ENCODE results near the gene WSCD2.
A peak's percentile ranks its signal among the peaks of the same experiment; 100 is the strongest.

Gene WSCD2

GRCh38 chr12:108129017-108129812 is at the start of gene WSCD2:
TSS of gene WSCD2 (plus strand) at chr12:108129288. CDS start at chr12:108195833, 66,545 bp downstream.
- H3K27ac ChIP-seq (ENCODE audit: poor library complexity, severe bottlenecking), result no peak within 1 kb of the TSS
- peaks cover 47% of the 10 kb centered on the region for H3K27me3 ChIP-seq (ENCODE audit: insufficient read depth, poor library complexity, severe bottlenecking)
- H3K4me1 ChIP-seq (ENCODE audit: insufficient read depth, poor library complexity, severe bottlenecking), result no peaks in the 10 kb centered on the region
- DNase-seq (ENCODE audit: low spot score) (no peak), ATAC-seq (ENCODE audit: low read depth) (peak; percentile 67)
- H3K9me3 ChIP-seq (ENCODE audit: severe bottlenecking), result no peaks in the 10 kb centered on the region
- TF ChIP-seq CTCF (IDR thresholded peaks at IDR 0.05; ENCODE audit: poor library complexity, severe bottlenecking), result peak; percentile 32
- H3K36me3 ChIP-seq (ENCODE audit: low read depth), result no peaks in the 10 kb centered on the region
- H3K4me3 ChIP-seq (ENCODE audit: severe bottlenecking), result peak within 1 kb of the TSS; percentile 32

- H3K27me3 ChIP-seq (ENCODE audit: insufficient read depth, poor library complexity, severe bottlenecking), result no peaks in the 10 kb centered on the region
- ATAC-seq (ENCODE audit: low read depth) (no peak), DNase-seq (ENCODE audit: low spot score) (no peak)
- no peaks in the 10 kb centered on the region for H3K4me1 ChIP-seq (ENCODE audit: insufficient read depth, poor library complexity, severe bottlenecking)
- H3K36me3 ChIP-seq (ENCODE audit: low read depth), result no peaks in the 10 kb centered on the region
- H3K4me3 ChIP-seq (ENCODE audit: severe bottlenecking), result no peak overlapping the region
- H3K9me3 ChIP-seq (ENCODE audit: severe bottlenecking), result no peaks in the 10 kb centered on the region
- no peak for TF ChIP-seq CTCF (IDR thresholded peaks at IDR 0.05; ENCODE audit: poor library complexity, severe bottlenecking)
- H3K27ac ChIP-seq (ENCODE audit: poor library complexity, severe bottlenecking), result no peak overlapping the region
Measured at GRCh38 chr12:108079721-108080120, 49.4 kb upstream of the WSCD2 start.

- H3K4me1 ChIP-seq (ENCODE audit: insufficient read depth, poor library complexity, severe bottlenecking), result no peaks in the 10 kb centered on the region
- no peaks in the 10 kb centered on the region for H3K9me3 ChIP-seq (ENCODE audit: severe bottlenecking)
- TF ChIP-seq CTCF (IDR thresholded peaks at IDR 0.05; ENCODE audit: poor library complexity, severe bottlenecking), result no peak
- H3K27ac ChIP-seq (ENCODE audit: poor library complexity, severe bottlenecking), result no peak overlapping the region
- DNase-seq (ENCODE audit: low spot score) (no peak), ATAC-seq (ENCODE audit: low read depth) (no peak)
- H3K36me3 ChIP-seq (ENCODE audit: low read depth), result no peaks in the 10 kb centered on the region
- no peak overlapping the region for H3K4me3 ChIP-seq (ENCODE audit: severe bottlenecking)
- no peaks in the 10 kb centered on the region for H3K27me3 ChIP-seq (ENCODE audit: insufficient read depth, poor library complexity, severe bottlenecking)
Measured at GRCh38 chr12:108080363-108080762, 48.7 kb upstream of the WSCD2 start.

- H3K27ac ChIP-seq (ENCODE audit: poor library complexity, severe bottlenecking), result no peak overlapping the region
- H3K27me3 ChIP-seq (ENCODE audit: insufficient read depth, poor library complexity, severe bottlenecking), result no peaks in the 10 kb centered on the region
- no peaks in the 10 kb centered on the region for H3K36me3 ChIP-seq (ENCODE audit: low read depth)
- TF ChIP-seq CTCF (IDR thresholded peaks at IDR 0.05; ENCODE audit: poor library complexity, severe bottlenecking), result no peak
- no peaks in the 10 kb centered on the region for H3K4me1 ChIP-seq (ENCODE audit: insufficient read depth, poor library complexity, severe bottlenecking)
- no peak for ATAC-seq (ENCODE audit: low read depth)
- no peaks in the 10 kb centered on the region for H3K9me3 ChIP-seq (ENCODE audit: severe bottlenecking)
- DNase-seq (ENCODE audit: low spot score), result no peak
- H3K4me3 ChIP-seq (ENCODE audit: severe bottlenecking), result no peak overlapping the region
Measured at GRCh38 chr12:108082485-108082884, 46.6 kb upstream of the WSCD2 start.

GRCh38 chr12:108087900-108088299 is 41.2 kb upstream of the WSCD2 start:
- ATAC-seq (ENCODE audit: low read depth), result no peak
- no peak for DNase-seq (ENCODE audit: low spot score)
- no peaks in the 10 kb centered on the region for H3K9me3 ChIP-seq (ENCODE audit: severe bottlenecking)
- H3K4me1 ChIP-seq (ENCODE audit: insufficient read depth, poor library complexity, severe bottlenecking), result no peaks in the 10 kb centered on the region
- no peaks in the 10 kb centered on the region for H3K36me3 ChIP-seq (ENCODE audit: low read depth)
- H3K27me3 ChIP-seq (ENCODE audit: insufficient read depth, poor library complexity, severe bottlenecking), result no peaks in the 10 kb centered on the region
- H3K27ac ChIP-seq (ENCODE audit: poor library complexity, severe bottlenecking), result no peak overlapping the region
- TF ChIP-seq CTCF (IDR thresholded peaks at IDR 0.05; ENCODE audit: poor library complexity, severe bottlenecking), result no peak
- no peak overlapping the region for H3K4me3 ChIP-seq (ENCODE audit: severe bottlenecking)

Data from RWPE2 (cell line).